HepG2 (cell line): ENCODE data around the gene RGPD6.
"Not testable (repeated sequence)": the region's sequence is repeated elsewhere in the genome, so short reads cannot be mapped to it uniquely, and the experiment has no call there.

Experiments used
- ATM ChIP-seq: fragments of 450-650 bp; IDR thresholded peaks from 2 replicates; pipeline ENCODE4 v1.7.1; 2017; ENCODE audit warnings: mild to moderate bottlenecking, borderline replicate concordance
- FOXA3 ChIP-seq: IDR thresholded peaks from 2 replicates; pipeline ENCODE4 v1.6.1; 2016; ENCODE audit warnings: missing genetic modification reagents, missing compliant biosample characterization
- JUNB ChIP-seq: sonication (generic); formaldehyde crosslinking; IDR thresholded peaks from 2 replicates; pipeline ENCODE4 v1.8.0; 2022; ENCODE audit warnings: missing genetic modification reagents, mild to moderate bottlenecking, borderline replicate concordance
- NR3C1 ChIP-seq: sonication (generic); formaldehyde crosslinking; IDR thresholded peaks from 2 replicates; pipeline ENCODE4 v1.4.0; 2020; ENCODE audit warnings: missing genetic modification reagents
- ZFP1 ChIP-seq: IDR thresholded peaks from 2 replicates; pipeline ENCODE4 v1.6.1; 2016

DNA sequence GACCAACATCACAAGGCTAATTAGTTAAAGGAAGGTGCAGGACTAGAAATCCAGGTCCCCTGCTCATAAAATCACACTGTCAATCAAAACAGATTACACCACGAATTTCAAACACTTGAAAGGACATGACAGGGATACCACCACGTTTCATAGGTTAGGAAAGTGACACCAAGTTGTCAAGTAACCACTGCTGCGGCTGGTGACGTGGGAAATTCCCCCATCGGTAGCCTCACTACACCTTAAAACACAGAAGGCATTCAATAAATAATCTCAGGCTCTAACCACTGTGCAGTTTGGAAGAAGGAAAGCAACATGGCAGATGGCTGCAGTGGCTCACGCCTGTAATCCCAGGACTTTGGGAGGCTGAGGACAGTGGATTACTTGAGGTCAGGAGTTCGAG, 108.1 kb downstream of the RGPD6 start:
- not testable (repeated sequence) for TF ChIP-seq ATM; ZFP1 (CRISPR knock-in tag); NR3C1; FOXA3; JUNB (CRISPR knock-in tag)
